Common myeloid progenitor, CD34-positive (primary cell): ENCODE measurements around the gene RILPL2.
"Not testable (repeated sequence)": the region's sequence is repeated elsewhere in the genome, so short reads cannot be mapped to it uniquely, and the experiment has no call there.

Experiments
- CTCF ChIA-PET: fragments of 350-600 bp; sonication (Branson Sonifier 250); formaldehyde crosslinking; loops from one replicate; lab custom pipeline; 2021; ENCODE audit warnings: antibody characterized with exemption; lab: Charles Lee
- POLR2A ChIA-PET: fragments of 350-600 bp; sonication (Branson Sonifier 250); formaldehyde crosslinking; loops from one replicate; lab custom pipeline; 2021; ENCODE audit warnings: antibody characterized with exemption; lab: Charles Lee
- DNase-seq, 3 donors: peaks; one replicate each; pipeline versions ENCODE4 v3.0.0 to v3.0.0-alpha.2; 2013
- H3K27ac ChIP-seq, 2 experiments: 1 replicate in 1 of 2; 2 replicates in 1 of 2; pipeline ENCODE4 v1.7.0; 2013; ENCODE audit warnings: inconsistent platforms in 2 of 2, low read length in 2 of 2, mild to moderate bottlenecking in 2 of 2, low read depth in 1 of 2, moderate library complexity in 1 of 2; ENCODE audit not compliant: severe bottlenecking in 2 of 2, insufficient read depth in 1 of 2, poor library complexity in 1 of 2
- H3K27me3 ChIP-seq, 5 experiments: replicated peaks in 2 of 5; 1 replicate in 3 of 5; 2 replicates in 2 of 5; pipeline versions ENCODE4 v1.6.1 to v1.7.0; 2013; ENCODE audit warnings: low read length in 4 of 5, mild to moderate bottlenecking in 2 of 5, moderate library complexity in 2 of 5, inconsistent platforms in 1 of 5; ENCODE audit not compliant: insufficient read depth in 5 of 5, control insufficient read depth in 4 of 5
- H3K36me3 ChIP-seq, 4 experiments: 1 replicate in 2 of 4; 2 replicates in 2 of 4; pipeline versions ENCODE4 v1.6.1 to v1.7.0; 2013; ENCODE audit warnings: low read length in 3 of 4, control low read depth in 1 of 4, mild to moderate bottlenecking in 1 of 4; ENCODE audit not compliant: control insufficient read depth in 4 of 4, insufficient read depth in 4 of 4
- H3K4me1 ChIP-seq, 4 experiments: 1 replicate in 3 of 4; 2 replicates in 1 of 4; pipeline versions ENCODE4 v1.6.1 to v1.7.1; 2013; ENCODE audit warnings: low read length in 3 of 4, mild to moderate bottlenecking in 3 of 4, control low read depth in 1 of 4, inconsistent platforms in 1 of 4, moderate library complexity in 1 of 4; ENCODE audit not compliant: control insufficient read depth in 4 of 4, insufficient read depth in 4 of 4; ENCODE audit errors: control extremely low read depth in 1 of 4
- H3K4me3 ChIP-seq, 7 experiments: 1 replicate in 4 of 7; 2 replicates in 3 of 7; pipeline versions ENCODE4 v1.5.1 to v1.7.0; 2013; ENCODE audit warnings: mild to moderate bottlenecking in 7 of 7, low read length in 6 of 7, moderate library complexity in 6 of 7, inconsistent platforms in 2 of 7, low read depth in 2 of 7, control low read depth in 1 of 7; ENCODE audit not compliant: insufficient read depth in 4 of 7, control insufficient read depth in 1 of 7; ENCODE audit errors: extremely low read depth in 1 of 7
- H3K9me3 ChIP-seq, 5 experiments: 1 replicate in 4 of 5; 2 replicates in 1 of 5; pipeline versions ENCODE4 v1.6.1 to v1.7.1; 2013; ENCODE audit warnings: low read length in 4 of 5, mild to moderate bottlenecking in 2 of 5, inconsistent platforms in 1 of 5, low read depth in 1 of 5, moderate library complexity in 1 of 5; ENCODE audit not compliant: control insufficient read depth in 4 of 5, insufficient read depth in 2 of 5; ENCODE audit errors: control extremely low read depth in 1 of 5
- WGBS: methylation state at CpG from one replicate; pipeline ENCODE4 v1.1.5; 2013; ENCODE audit not compliant: insufficient coverage; 5-methylcytosine and 5-hydroxymethylcytosine counted together

RILPL2 gene

DNA sequence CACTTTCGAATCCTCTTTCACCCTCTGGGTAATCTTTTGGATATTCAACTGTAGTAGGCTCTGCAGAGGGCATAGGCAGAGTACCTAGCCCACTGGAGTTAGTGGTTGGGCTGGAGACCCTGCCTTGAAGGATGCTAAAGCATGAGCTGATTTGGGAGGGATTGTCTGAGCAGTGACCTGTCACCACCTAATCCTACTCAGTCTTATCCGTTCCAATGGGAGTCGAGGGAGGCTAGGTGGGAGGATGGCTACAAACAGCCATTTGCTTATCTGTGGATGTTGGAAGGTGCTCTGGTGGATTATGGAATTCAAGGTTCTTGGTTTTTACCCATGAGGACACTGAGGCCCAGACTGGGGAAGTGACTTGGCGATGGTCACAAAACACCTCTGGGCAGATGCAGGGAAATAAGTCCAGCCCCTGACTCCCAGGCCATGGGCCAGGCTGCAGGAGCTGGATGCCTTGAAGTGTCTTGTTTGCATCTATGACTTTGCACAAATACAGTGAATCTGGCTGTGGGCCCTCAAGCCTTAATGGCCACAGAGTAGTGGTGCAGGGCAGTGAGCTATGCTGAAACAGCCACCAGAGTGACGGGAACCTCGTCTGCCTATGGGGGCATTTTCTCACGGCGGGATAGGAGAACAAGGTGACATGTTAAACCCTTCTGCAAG lies 48.8 kb downstream of the RILPL2 start:
- Histone ChIP-seq H3K27me3 (no peaks in the 10 kb centered on the region), H3K4me3 (peak overlapping the region in 6 of 7 experiments; percentile 70 to 91 (median 82)), H3K9me3 (no peaks in the 10 kb centered on the region), H3K4me1 (peaks cover 20 to 56% (median 49%) of the 10 kb centered on the region in 4 experiments), H3K27ac (peak overlapping the region in 1 of 2 experiments; percentile 76), H3K36me3 (peaks cover 4 to 22% (median 13%) of the 10 kb centered on the region in 4 experiments)
- CTCF ChIA-PET = interaction anchor here (0.9 to 1.3 kb wide), 4 partner anchors 11 to 29 kb away, joined by 3 to 4 read pairs (median 4); no protein-coding TSS in a partner anchor
- peak in 1 of 3 donors; percentile 66 for DNase-seq
- 92% methylated on average over 2 of the region's 8 CpGs for WGBS
- POLR2A ChIA-PET = no interaction called here

- POLR2A ChIA-PET, H3K9me3 ChIP-seq, H3K4me3 ChIP-seq, H3K27me3 ChIP-seq, DNase-seq, H3K27ac ChIP-seq, H3K36me3 ChIP-seq: not testable (repeated sequence)
- CTCF ChIA-PET = interaction anchor here (1.0 to 3.1 kb wide), 2 partner anchors 20 to 83 kb away, joined by 3 to 20 read pairs; partner anchors contain the start of gene SBNO1
- 100% methylated on average over 6 of the region's 9 CpGs for WGBS
- peaks cover 11 to 46% (median 35%) of the 10 kb centered on the region in 4 experiments for H3K4me1 ChIP-seq
These were observed 50.9 kb downstream of the RILPL2 start for GRCh38 chr12:123385536-123385935.

DNA sequence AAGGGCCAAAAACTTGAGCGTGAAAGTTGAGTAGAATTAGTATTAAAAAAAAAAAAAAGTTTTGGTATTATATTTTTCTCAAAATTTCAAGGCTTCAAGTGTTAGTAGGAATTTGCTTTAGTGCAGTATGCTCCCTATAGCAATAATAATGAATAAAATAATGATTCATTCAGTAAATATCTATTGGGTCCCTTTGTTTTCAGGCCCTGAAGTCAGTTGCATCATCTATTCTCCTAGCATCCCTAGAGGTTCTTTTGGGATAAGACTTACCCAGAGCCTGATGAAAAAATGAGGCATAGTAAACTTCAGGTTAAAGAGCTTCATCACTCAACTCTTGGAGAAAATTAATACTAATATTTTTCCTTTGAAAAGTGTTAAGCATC lies 51.5 kb downstream of the RILPL2 start:
- no peak for DNase-seq
- peak overlapping the region in 1 of 2 experiments; percentile 83 for H3K27ac ChIP-seq
- no peaks in the 10 kb centered on the region for H3K9me3 ChIP-seq
- no peaks in the 10 kb centered on the region for H3K36me3 ChIP-seq
- ChIA-PET CTCF (interaction anchor here (1.0 to 3.1 kb wide), 4 partner anchors 15 to 84 kb away, joined by 3 to 20 read pairs (median 4); partner anchors contain the start of genes RILPL2 and SBNO1), POLR2A (no interaction called here)
- no peaks in the 10 kb centered on the region for H3K27me3 ChIP-seq
- WGBS = no CpG with 5 or more reads among the region's 1 CpG
- H3K4me3 ChIP-seq = peak overlapping the region; percentile 57 to 92 (median 88)
- H3K4me1 ChIP-seq = peaks cover 6 to 41% (median 30%) of the 10 kb centered on the region in 4 experiments

GRCh38 chr12:123384318-123384993 lies 52.0 kb downstream of the RILPL2 start:
- under 1% methylated on average over 24 of the region's 41 CpGs for WGBS

GRCh38 chr12:123382684-123383083 lies 53.8 kb downstream of the RILPL2 start:
- H3K27me3 ChIP-seq = no peaks in the 10 kb centered on the region
- no peak overlapping the region for H3K27ac ChIP-seq
- H3K9me3 ChIP-seq = no peaks in the 10 kb centered on the region
- 100% methylated on average over 5 of the region's 14 CpGs for WGBS
- H3K4me1 ChIP-seq = peaks cover 0 to 28% (median 18%) of the 10 kb centered on the region in 4 experiments
- ChIA-PET POLR2A (no interaction called here), CTCF (interaction anchor here (1.1 kb wide), 1 partner anchor 18 kb away, joined by 4 read pairs; the partner anchor contains the start of gene SBNO1)
- no peaks in the 10 kb centered on the region for H3K36me3 ChIP-seq
- no peak overlapping the region for H3K4me3 ChIP-seq
- no peak for DNase-seq

More at GRCh38 chr12:123384318-123384993, 52.0 kb downstream of the RILPL2 start:
- peak in 1 of 3 donors; percentile 28 for DNase-seq
- H3K9me3 ChIP-seq = no peaks in the 10 kb centered on the region
- H3K4me1 ChIP-seq = peaks cover 6 to 36% (median 25%) of the 10 kb centered on the region in 4 experiments
- no peaks in the 10 kb centered on the region for H3K36me3 ChIP-seq
- no peaks in the 10 kb centered on the region for H3K27me3 ChIP-seq
- CTCF ChIA-PET = interaction anchor here (0.7 to 3.1 kb wide), 4 partner anchors 8 to 52 kb away, joined by 3 to 20 read pairs (median 4); partner anchors contain the start of genes RILPL2 and SBNO1
- POLR2A ChIA-PET = interaction anchor here (0.5 to 1.3 kb wide), 3 partner anchors 14 to 384 kb away, joined by 3 to 7 read pairs (median 3); no protein-coding TSS in a partner anchor
- H3K27ac ChIP-seq = peak overlapping the region in 1 of 2 experiments; percentile 83
- H3K4me3 ChIP-seq = peak overlapping the region; percentile 57 to 92 (median 88)

- 100% methylated on average over 3 of the region's 5 CpGs for WGBS
- H3K4me1 ChIP-seq = peaks cover 0 to 7% (median 5%) of the 10 kb centered on the region in 4 experiments
- H3K9me3 ChIP-seq = no peaks in the 10 kb centered on the region
- no peaks in the 10 kb centered on the region for H3K27me3 ChIP-seq
- DNase-seq = no peak
- no peaks in the 10 kb centered on the region for H3K36me3 ChIP-seq
- H3K27ac ChIP-seq = no peak overlapping the region
- ChIA-PET POLR2A (no interaction called here), CTCF (interaction anchor here (0.6 kb wide), 1 partner anchor 26 kb away, joined by 3 read pairs; no protein-coding TSS in a partner anchor)
- no peak overlapping the region for H3K4me3 ChIP-seq
These were observed 57.1 kb downstream of the RILPL2 start for GRCh38 chr12:123379391-123379790.
